Activated naive CD4-positive, alpha-beta T cell treated with anti-CD3 and anti-CD28 coated beads for 36 hours (primary cell): Measurements from ENCODE around the gene AKAP7. TPM values are rescaled to one million over a fixed set of nuclear protein-coding genes. Genes with fewer than 3 reads are reported as not detected.
A peak's percentile ranks its signal among the peaks of the same experiment; 100 is the strongest.

ENCODE experiments used
- CTCF ChIA-PET: fragments of 350-600 bp; sonication (Branson Sonifier 250); formaldehyde crosslinking; loops from one replicate; lab custom pipeline; 2021; ENCODE audit warnings: antibody characterized with exemption; lab: Charles Lee
- DNase-seq: peaks from one replicate; pipeline ENCODE4 v3.0.0-alpha.2; 2020
- H3K27ac Mint-ChIP-seq: one replicate; pipeline ENCODE4 v1.8.0; 2021; ENCODE audit warnings: mild to moderate bottlenecking, mixed read lengths
- H3K27me3 Mint-ChIP-seq: one replicate; pipeline ENCODE4 v1.8.0; 2021; ENCODE audit warnings: low read depth, mixed read lengths
- H3K36me3 Mint-ChIP-seq: one replicate; pipeline ENCODE4 v1.8.0; 2021; ENCODE audit warnings: low read depth, mixed read lengths
- H3K4me1 Mint-ChIP-seq: one replicate; pipeline ENCODE4 v1.8.0; 2021; ENCODE audit warnings: low read depth, mixed read lengths
- H3K4me3 Mint-ChIP-seq: one replicate; pipeline ENCODE4 v1.8.0; 2021; ENCODE audit warnings: mild to moderate bottlenecking, moderate library complexity, mixed read lengths
- H3K9me3 Mint-ChIP-seq: one replicate; pipeline ENCODE4 v1.8.0; 2021; ENCODE audit warnings: mixed read lengths
- intact Hi-C: fragments of 100-400 bp; cut with micrococcal nuclease; formaldehyde crosslinking; loops from one replicate; pipeline ENCODE4 v1.15.1; 2023
- total RNA-seq, 2 experiments: library from RNA; stranded (reverse); gene quantifications; one replicate each; pipeline ENCODE4 v1.2.3, GENCODE V29; 2021

Gene AKAP7
- total RNA-seq, 2 experiments from 2014 or later = 7.3 to 7.5 TPM

DNA sequence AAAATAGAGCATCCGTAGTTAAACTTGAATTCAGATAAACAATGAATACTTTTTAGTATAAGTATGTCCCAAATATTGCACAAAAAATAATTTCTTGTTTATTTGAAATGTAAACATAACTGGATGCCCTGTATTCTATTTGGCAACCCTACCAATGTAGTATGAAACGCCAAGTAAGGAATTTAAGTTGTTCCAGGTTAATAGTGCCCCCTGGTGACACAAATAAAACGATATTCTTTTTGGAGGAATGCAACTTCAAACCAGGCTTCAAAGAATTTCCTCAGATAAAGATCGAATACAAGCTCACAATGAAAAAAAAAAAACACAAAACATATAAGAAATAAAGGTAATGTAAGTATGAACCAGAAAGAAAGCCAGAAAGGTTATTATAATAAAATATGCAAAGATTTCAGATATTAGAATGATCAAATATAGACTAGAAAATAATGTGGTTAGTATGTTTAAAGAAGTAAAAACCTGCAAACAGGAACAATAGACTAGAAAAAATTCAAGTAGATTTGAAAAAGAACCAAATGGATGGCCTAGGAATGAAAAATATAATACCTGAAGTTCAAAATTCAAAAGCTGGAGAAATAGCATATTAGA, 18.4 kb upstream of the AKAP7 start:
- CTCF ChIA-PET = interaction anchor here (0.5 to 6.4 kb wide), 14 partner anchors 9 to 436 kb away, joined by 3 to 104 read pairs (median 3); no protein-coding TSS in a partner anchor

DNA sequence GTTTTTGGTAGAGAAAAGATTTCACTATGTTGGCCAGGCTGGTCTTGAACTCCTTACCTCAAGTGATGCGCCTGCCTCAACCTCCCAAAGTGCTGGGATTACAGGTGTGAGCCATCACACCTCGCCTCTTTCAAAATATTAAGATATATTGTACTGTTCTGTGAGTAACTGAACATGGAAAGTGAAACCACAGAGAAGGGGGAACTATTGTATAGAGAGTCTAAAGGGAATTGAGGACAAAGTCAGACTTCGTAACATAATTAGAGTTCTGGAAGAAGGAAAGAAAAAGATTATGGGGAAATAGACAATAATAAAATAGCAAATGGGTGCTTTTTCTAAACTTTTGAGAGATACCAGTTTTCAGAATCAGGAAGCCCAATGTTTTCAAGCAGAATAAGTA, 17.4 kb upstream of the AKAP7 start:
- no peak overlapping the region for H3K4me3 Mint-ChIP-seq
- H3K27me3 Mint-ChIP-seq = no peaks in the 10 kb centered on the region
- no peak overlapping the region for H3K27ac Mint-ChIP-seq
- H3K4me1 Mint-ChIP-seq = no peaks in the 10 kb centered on the region
- intact Hi-C loops = loop anchor here (5.0 kb wide), 1 partner anchor 801 kb away; no protein-coding TSS in a partner anchor
- no peaks in the 10 kb centered on the region for H3K36me3 Mint-ChIP-seq
- CTCF ChIA-PET = interaction anchor here (0.6 to 6.4 kb wide), 4 partner anchors 215 to 352 kb away, joined by 3 to 104 read pairs (median 24); no protein-coding TSS in a partner anchor
- no peaks in the 10 kb centered on the region for H3K9me3 Mint-ChIP-seq
- no peak for DNase-seq

More for the DNA sequence above, 18.4 kb upstream of the AKAP7 start:
- H3K4me3 Mint-ChIP-seq = no peak overlapping the region
- H3K27ac Mint-ChIP-seq = no peak overlapping the region
- no peaks in the 10 kb centered on the region for H3K4me1 Mint-ChIP-seq
- intact Hi-C loops = loop anchor here (1.0 to 5.0 kb wide), 3 partner anchors 232 to 800 kb away; no protein-coding TSS in a partner anchor
- H3K9me3 Mint-ChIP-seq = no peaks in the 10 kb centered on the region
- no peaks in the 10 kb centered on the region for H3K36me3 Mint-ChIP-seq
- no peak for DNase-seq
- no peaks in the 10 kb centered on the region for H3K27me3 Mint-ChIP-seq

DNA sequence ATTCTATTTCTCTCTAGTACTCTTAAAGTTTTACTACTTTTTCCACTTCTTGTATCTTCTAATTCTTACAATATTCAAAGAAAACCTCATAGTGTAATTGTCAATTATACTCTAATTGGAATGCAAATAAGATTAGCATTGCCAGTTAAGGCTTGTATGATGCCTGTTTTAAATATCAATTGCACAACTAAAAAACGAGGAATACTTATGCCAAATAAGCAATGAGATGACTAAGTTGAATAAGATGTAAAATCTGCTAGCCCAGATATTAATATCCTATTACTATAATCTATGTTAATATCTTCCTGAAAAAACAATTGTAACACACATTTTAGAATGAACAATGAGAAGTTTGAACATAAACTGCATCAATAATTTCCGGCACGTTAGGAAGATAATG, 13.3 kb upstream of the AKAP7 start:
- H3K4me1 Mint-ChIP-seq = no peaks in the 10 kb centered on the region
- DNase-seq = no peak
- H3K27me3 Mint-ChIP-seq = no peaks in the 10 kb centered on the region
- H3K27ac Mint-ChIP-seq = no peak overlapping the region
- CTCF ChIA-PET = interaction anchor here (0.5 to 0.9 kb wide), 2 partner anchors 13 to 1156 kb away, joined by 3 read pairs; partner anchors contain the start of gene AKAP7
- H3K9me3 Mint-ChIP-seq = no peaks in the 10 kb centered on the region
- H3K4me3 Mint-ChIP-seq = no peak overlapping the region
- no peaks in the 10 kb centered on the region for H3K36me3 Mint-ChIP-seq
- intact Hi-C loops = no loop called here

DNA sequence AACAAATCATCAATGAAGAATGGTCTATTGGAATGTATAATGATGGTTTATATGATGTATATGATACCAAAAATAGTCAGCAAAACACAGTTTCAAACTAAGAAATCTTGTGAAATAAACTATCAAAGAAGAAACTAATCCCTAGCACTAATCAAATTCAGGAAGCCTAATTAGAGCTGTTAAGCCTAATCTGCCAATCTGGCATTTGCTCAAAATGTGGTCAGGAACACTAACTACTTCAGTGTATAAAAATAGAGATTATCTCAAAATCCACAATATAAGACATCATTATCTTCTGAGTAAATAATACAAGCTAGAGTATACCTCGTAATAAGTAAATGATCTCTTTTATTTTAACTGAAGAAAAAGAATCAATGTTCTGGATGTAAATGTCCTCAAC, 12.8 kb upstream of the AKAP7 start:
- Mint-ChIP-seq H3K36me3 (no peaks in the 10 kb centered on the region), H3K27me3 (no peaks in the 10 kb centered on the region), H3K4me3 (no peak overlapping the region), H3K9me3 (no peaks in the 10 kb centered on the region), H3K27ac (no peak overlapping the region), H3K4me1 (no peaks in the 10 kb centered on the region)
- intact Hi-C loops = no loop called here
- DNase-seq = no peak
- CTCF ChIA-PET = interaction anchor here (0.5 kb wide), 1 partner anchor 1156 kb away, joined by 3 read pairs; no protein-coding TSS in a partner anchor

DNA sequence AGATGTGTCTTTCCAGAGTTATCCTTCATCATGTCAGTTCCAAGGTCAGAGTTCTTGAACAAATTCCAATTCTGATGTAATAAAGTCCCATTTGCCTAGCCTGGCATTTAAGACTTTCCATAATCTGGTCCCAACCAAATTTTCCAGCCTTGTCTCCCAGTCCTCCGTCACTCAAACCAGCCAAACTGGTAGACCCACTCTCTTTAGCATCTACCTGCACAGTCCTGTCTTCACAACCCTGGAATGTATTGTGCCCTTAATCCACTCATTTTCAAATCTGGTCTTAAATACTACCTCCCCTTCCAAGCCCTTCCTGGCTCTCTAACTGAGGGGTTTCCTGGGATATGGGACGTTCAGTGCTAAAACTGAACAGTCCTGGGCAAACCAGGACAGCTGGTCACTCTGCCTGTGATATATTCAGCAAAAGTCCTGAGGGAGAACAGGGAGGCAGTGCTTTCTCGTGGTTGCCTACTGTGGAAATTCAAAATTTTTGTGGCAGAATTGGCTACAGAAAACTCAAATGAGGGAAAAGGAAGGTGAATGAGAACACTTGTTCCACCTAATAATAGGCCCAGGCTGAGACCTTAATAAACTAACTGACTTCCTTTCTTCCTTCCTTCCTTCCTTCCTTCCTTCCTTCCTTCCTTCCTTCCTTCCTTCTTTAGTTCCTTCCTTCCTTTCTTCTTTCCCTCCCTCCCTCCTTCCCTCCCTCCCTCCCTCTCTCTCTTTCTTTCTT, 10.8 kb upstream of the AKAP7 start:
- H3K36me3 Mint-ChIP-seq = no peaks in the 10 kb centered on the region
- DNase-seq = no peak
- H3K27ac Mint-ChIP-seq = no peak overlapping the region
- H3K4me3 Mint-ChIP-seq = no peak overlapping the region
- intact Hi-C loops = no loop called here
- H3K9me3 Mint-ChIP-seq = no peaks in the 10 kb centered on the region
- CTCF ChIA-PET = no interaction called here
- H3K4me1 Mint-ChIP-seq = no peaks in the 10 kb centered on the region
- H3K27me3 Mint-ChIP-seq = no peaks in the 10 kb centered on the region

DNA sequence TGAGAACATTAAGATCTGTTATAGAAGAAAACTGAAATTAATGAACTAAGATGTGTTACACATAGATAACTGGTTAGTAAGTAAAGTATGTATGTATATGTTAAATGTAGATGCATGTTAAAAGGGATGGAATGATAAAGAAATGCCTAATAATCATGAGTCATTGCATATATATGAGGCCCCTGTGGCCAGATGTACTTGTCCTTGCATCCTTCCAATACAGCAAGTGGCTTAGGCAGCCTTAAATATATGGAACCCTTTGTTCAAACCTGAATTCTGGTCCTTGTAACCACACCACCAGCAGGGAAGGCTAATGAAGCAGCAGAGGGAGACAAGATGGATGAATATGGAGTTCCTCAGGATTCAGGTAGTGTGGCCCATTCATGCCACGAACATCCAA, 9.8 kb upstream of the AKAP7 start:
- intact Hi-C loops = no loop called here
- H3K4me3 Mint-ChIP-seq = no peak overlapping the region
- DNase-seq = no peak
- H3K27me3 Mint-ChIP-seq = no peaks in the 10 kb centered on the region
- CTCF ChIA-PET = interaction anchor here (1.0 kb wide), 1 partner anchor 8 kb away, joined by 3 read pairs; no protein-coding TSS in a partner anchor
- H3K4me1 Mint-ChIP-seq = no peaks in the 10 kb centered on the region
- H3K36me3 Mint-ChIP-seq = no peaks in the 10 kb centered on the region
- no peak overlapping the region for H3K27ac Mint-ChIP-seq
- no peaks in the 10 kb centered on the region for H3K9me3 Mint-ChIP-seq

DNA sequence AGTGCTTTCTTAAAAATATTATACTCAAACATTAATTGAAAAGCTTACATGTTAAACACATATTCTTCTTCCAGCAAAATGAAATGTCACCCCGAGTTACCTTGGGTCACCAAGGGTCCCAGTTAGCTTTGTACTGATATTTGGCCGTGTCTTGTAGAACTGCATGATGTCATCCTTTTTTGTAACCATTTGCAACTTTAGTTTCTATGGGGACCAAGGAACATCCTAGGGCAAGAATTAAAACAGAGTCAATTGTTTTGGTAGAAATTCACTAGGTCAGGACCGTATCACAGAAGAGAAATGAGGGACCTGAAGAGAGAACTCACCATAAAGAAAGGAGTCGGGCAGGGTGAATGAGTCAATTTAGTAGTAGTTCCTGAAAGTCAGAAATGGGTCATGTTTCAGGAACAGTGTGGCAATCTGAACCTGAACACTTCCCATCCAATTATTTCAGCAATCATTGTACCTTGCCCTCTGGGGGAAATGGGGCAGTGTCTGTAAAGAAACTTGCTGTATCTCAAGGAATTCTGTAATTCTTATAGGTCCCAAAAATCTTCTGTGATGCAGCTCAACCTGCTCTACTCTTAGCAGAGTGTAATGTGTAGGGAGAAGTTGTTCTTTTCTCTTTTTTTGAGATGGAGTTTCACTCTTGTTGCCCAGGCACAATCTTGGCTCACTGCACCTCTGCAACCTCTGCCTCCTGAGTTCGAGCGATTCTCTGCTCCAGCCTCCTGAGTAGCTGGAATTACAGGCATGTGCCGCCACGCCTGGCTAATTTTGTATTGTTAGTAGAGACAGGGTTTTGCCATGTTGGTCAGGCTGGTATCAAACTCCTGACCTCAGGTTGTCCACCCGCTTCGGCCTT, 5.3 kb upstream of the AKAP7 start:
- H3K9me3 Mint-ChIP-seq = no peaks in the 10 kb centered on the region
- no peak overlapping the region for H3K4me3 Mint-ChIP-seq
- intact Hi-C loops = no loop called here
- CTCF ChIA-PET = no interaction called here
- H3K27ac Mint-ChIP-seq = no peak overlapping the region
- DNase-seq = no peak
- no peaks in the 10 kb centered on the region for H3K27me3 Mint-ChIP-seq
- no peaks in the 10 kb centered on the region for H3K4me1 Mint-ChIP-seq
- no peaks in the 10 kb centered on the region for H3K36me3 Mint-ChIP-seq

DNA sequence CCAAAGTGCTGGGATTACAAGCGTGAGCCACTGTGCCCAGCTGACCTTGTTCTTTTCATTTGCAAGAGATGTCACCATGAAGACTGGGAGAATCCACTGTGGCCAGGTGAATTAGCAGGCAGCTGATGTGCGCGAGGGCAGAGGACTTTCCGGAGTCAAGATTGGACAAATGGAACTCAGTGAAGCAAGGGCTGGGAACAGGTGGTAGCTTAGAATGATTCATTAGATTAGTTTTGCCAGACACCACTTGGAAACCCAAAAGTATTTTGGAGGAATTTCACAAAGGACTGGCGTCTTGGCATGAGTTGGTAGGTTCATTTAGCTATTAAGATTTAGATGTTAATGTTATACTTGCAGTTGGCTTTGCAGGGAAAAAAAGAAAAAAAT, 4.7 kb upstream of the AKAP7 start:
- Mint-ChIP-seq H3K9me3 (no peaks in the 10 kb centered on the region), H3K27me3 (no peaks in the 10 kb centered on the region), H3K4me1 (no peaks in the 10 kb centered on the region), H3K27ac (no peak overlapping the region), H3K36me3 (no peaks in the 10 kb centered on the region), H3K4me3 (no peak overlapping the region)
- CTCF ChIA-PET = no interaction called here
- DNase-seq = no peak
- intact Hi-C loops = no loop called here

DNA sequence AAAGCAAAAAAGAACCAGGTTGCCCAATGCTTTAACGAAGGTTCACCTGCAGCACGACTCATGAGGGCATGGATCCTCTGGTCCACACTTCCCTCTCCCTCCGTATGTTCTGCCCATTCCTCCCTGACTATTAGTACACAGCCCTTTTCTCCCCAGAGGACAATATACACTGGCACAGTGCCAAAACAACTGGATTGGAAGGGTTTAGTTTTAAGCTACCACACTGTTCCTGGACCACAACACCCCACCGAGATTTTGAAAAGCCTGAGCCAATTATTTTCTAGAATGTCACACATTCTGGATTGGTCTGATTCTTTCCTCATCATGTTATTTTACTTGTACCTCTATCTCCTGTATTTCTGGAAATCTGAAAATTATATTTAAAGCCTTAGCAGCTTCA, 2.9 kb upstream of the AKAP7 start:
- H3K9me3 Mint-ChIP-seq = no peaks in the 10 kb centered on the region
- peaks cover 1% of the 10 kb centered on the region for H3K36me3 Mint-ChIP-seq
- H3K27ac Mint-ChIP-seq = no peak overlapping the region
- no peaks in the 10 kb centered on the region for H3K27me3 Mint-ChIP-seq
- DNase-seq = no peak
- CTCF ChIA-PET = interaction anchor here (0.6 to 0.9 kb wide), 2 partner anchors 69 to 133 kb away, joined by 3 read pairs; partner anchors contain the start of gene EPB41L2
- no peak overlapping the region for H3K4me3 Mint-ChIP-seq
- intact Hi-C loops = no loop called here
- peaks cover 8% of the 10 kb centered on the region for H3K4me1 Mint-ChIP-seq

DNA sequence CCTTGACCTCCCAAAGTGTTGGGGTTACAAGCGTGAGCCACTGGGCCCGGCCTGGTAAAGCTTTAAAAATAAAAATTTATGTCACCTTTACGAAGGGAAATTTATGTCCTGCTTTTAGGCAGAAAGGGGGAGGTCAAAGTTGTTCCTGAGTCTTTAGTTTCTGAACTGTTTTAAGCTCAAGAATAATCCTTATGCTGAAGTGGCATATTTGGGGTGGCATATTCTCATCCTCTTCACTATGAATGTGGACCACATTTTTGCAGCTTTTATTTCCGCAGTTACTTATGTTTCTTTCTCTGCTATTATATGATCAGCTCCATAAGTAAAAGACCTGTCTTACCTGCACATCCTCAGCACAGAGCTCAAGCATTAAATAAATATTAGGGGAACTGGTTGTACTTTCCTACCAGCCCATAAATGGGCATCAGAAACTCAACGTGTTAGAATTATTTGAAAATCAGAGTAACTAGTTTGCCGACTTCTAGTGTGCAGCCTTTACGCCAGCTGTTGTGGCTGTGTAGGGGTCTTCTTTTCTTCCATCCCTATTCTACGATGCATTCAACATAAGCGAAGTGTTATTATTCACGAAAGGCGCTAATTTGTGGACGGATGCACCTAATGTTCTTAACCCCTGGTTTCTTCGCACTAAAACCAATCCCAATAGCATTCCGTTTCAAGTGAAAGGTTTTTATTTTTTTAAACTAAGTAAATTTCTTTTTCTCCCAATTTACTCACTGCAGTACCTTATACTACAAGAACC, 867 bp upstream of the AKAP7 start:
- Mint-ChIP-seq H3K27ac (no peak overlapping the region), H3K27me3 (no peaks in the 10 kb centered on the region), H3K9me3 (no peaks in the 10 kb centered on the region), H3K36me3 (peaks cover 1% of the 10 kb centered on the region), H3K4me3 (peak overlapping the region; percentile 79), H3K4me1 (peaks cover 8% of the 10 kb centered on the region)
- CTCF ChIA-PET = interaction anchor here (0.6 to 1.6 kb wide), 3 partner anchors 13 to 399 kb away, joined by 3 to 5 read pairs (median 3); no protein-coding TSS in a partner anchor
- no peak for DNase-seq
- intact Hi-C loops = loop anchor here (2.0 kb wide), 1 partner anchor 72 kb away; the partner anchor contains the start of gene EPB41L2

DNA sequence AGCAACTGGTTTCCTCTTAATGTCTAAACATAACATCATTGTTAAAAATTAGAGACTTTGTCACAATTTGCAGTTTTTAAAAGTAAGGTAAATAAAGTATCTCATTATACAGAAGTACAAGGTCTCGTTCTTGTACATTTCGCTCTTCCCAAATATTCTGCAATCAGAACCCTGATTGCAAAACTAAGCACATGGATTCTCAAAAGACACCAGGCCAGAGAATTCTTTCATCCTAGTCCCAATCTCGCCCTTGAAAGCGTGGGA, 355 bp upstream of the AKAP7 start:
- Mint-ChIP-seq H3K36me3 (peaks cover 1% of the 10 kb centered on the region), H3K4me3 (peak overlapping the region; percentile 79)

More for the DNA sequence above, 355 bp upstream of the AKAP7 start:
- Mint-ChIP-seq H3K27ac (peak overlapping the region; percentile 65), H3K4me1 (peaks cover 12% of the 10 kb centered on the region), H3K9me3 (no peaks in the 10 kb centered on the region), H3K27me3 (no peaks in the 10 kb centered on the region)
- intact Hi-C loops = loop anchor here (1.0 to 5.0 kb wide), 4 partner anchors 72 to 493 kb away; partner anchors contain the start of genes EPB41L2 and MED23
- CTCF ChIA-PET = interaction anchor here (1.1 to 1.6 kb wide), 2 partner anchors 13 to 399 kb away, joined by 3 to 5 read pairs; no protein-coding TSS in a partner anchor
- no peak for DNase-seq
